ENCODE measurements around the gene CYP2W1. TPM values are rescaled to one million over a fixed set of nuclear protein-coding genes. Genes with fewer than 3 reads are reported as not detected.

The CYP2W1 gene
- total RNA-seq, 1 experiment from 2014 or later = not detected

DNA sequence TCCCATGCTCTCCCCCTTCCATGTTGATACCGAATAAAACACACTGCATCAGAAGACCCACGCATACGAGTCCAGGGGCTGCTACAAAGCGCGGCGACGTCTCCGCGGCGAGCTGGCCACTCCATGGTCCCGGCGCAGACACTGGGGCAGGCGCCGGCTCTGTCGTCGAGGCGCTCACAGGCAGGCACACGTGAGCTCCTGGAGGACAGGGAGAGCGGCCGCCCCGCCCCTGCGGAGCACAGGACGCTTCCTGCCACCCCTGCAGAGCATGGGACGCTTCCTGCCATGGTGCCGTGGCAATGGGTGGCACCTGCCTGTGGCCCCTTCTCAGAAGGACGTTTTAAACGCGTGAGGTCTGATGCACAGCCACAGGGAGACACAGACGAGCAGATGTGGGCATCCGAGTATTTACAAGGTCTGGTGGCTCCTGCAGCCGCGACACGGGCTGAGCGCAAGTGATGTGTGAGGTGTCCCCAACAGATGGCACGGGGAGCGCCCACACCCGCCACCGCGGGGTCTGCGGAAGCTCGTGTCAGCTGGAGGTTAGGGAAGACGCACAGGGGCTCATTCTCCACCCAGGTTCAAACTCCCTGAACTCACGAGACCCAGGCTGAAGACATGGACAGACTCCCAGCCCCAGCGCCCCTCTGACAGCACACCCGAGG, 40.0 kb downstream of the CYP2W1 start:
- H4K20me1 ChIP-seq (ENCODE audit: insufficient read depth) = no peaks in the 10 kb centered on the region
- no peaks in the 10 kb centered on the region for H3K27me3 ChIP-seq (ENCODE audit: insufficient read depth, low read length)
- peaks cover 0 to 18% of the 10 kb centered on the region in 2 experiments; a peak in 2 of 4 replicates for H3K36me3 ChIP-seq (ENCODE audit: control insufficient read depth in 1 of 2, insufficient read depth in 2 of 2, low read length in 2 of 2)
- TF ChIP-seq ZFX (IDR thresholded peaks at IDR 0.05) (no peak), EZH2phosphoT487 (IDR thresholded peaks at IDR 0.05; ENCODE audit: borderline replicate concordance) (no peak), FOSL1 (IDR thresholded peaks at IDR 0.05; ENCODE audit: low read depth) (no peak), EZH2 (IDR thresholded peaks at IDR 0.05) (no peak), POLR2AphosphoS5 (IDR thresholded peaks at IDR 0.05; ENCODE audit: low read depth, low read length) (no peak), SRF (IDR thresholded peaks at IDR 0.05; ENCODE audit: low read depth) (no peak), TCF7L2 (IDR thresholded peaks at IDR 0.05; ENCODE audit: borderline replicate concordance, extremely low read depth, insufficient read depth, insufficient read length) (no peak)
- TF ChIP-seq, protein P1, sequence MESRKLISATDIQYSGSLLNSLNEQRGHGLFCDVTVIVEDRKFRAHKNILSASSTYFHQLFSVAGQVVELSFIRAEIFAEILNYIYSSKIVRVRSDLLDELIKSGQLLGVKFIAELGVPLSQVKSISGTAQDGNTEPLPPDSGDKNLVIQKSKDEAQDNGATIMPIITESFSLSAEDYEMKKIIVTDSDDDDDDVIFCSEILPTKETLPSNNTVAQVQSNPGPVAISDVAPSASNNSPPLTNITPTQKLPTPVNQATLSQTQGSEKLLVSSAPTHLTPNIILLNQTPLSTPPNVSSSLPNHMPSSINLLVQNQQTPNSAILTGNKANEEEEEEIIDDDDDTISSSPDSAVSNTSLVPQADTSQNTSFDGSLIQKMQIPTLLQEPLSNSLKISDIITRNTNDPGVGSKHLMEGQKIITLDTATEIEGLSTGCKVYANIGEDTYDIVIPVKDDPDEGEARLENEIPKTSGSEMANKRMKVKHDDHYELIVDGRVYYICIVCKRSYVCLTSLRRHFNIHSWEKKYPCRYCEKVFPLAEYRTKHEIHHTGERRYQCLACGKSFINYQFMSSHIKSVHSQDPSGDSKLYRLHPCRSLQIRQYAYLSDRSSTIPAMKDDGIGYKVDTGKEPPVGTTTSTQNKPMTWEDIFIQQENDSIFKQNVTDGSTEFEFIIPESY (IDR thresholded peaks at IDR 0.05; ENCODE audit: extremely low read depth, insufficient replicate concordance, low read length) = no peak
- TF ChIP-seq, protein P2, sequence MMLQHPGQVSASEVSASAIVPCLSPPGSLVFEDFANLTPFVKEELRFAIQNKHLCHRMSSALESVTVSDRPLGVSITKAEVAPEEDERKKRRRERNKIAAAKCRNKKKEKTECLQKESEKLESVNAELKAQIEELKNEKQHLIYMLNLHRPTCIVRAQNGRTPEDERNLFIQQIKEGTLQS (IDR thresholded peaks at IDR 0.05) = no peak
- no peak for ATAC-seq
- no peak overlapping the region for H3K9ac ChIP-seq (ENCODE audit: low read length)
- BruUV-seq (replicated peaks) = no TSS peak
- peaks cover 46% of the 10 kb centered on the region for H3K79me2 ChIP-seq (ENCODE audit: insufficient read depth, low read length)
- ChIA-PET POLR2A (no interaction called here), CTCF (no interaction called here), RAD21 (ENCODE audit: low non-redundant PET in 1 of 2, low total read pairs in 2 of 2, uncharacterized antibody in 2 of 2, unreplicated experiment in 2 of 2) (no interaction called here)
- H3K4me2 ChIP-seq (ENCODE audit: low read length) = no peak overlapping the region
- H3K27ac ChIP-seq (ENCODE audit: low read depth, low read length) = no peak overlapping the region
- H3K4me3 ChIP-seq (replicated peaks in 1 of 2; ENCODE audit: low read depth in 1 of 2, low read length in 2 of 2) = no peak overlapping the region
- no peaks in the 10 kb centered on the region for H3K9me3 ChIP-seq (ENCODE audit: control insufficient read depth in 1 of 2, insufficient read depth in 1 of 2, low read depth in 1 of 2, low read length in 2 of 2)
- H3K9me2 ChIP-seq (ENCODE audit: insufficient read depth) = no peaks in the 10 kb centered on the region
- H2AFZ ChIP-seq (ENCODE audit: low read depth, low read length, poor library complexity, severe bottlenecking) = no peak overlapping the region
- no peak for DNase-seq (ENCODE audit: low read depth, low spot score)
- peaks cover 2 to 9% of the 10 kb centered on the region in 2 experiments; a peak in 2 of 4 replicates for H3K4me1 ChIP-seq (ENCODE audit: control insufficient read depth in 1 of 2, insufficient read depth in 2 of 2, low read length in 2 of 2)
- intact Hi-C loops (cut with micrococcal nuclease) = no loop called here
